Amniotic stem cell (primary cell): ENCODE data around the gene TEX26.

ENCODE experiments used
- DNase-seq: peaks from one replicate; lab custom pipeline; 2025; lab: John Stamatoyannopoulos, UW

Gene TEX26

GRCh38 chr13:31011901-31012654 is 79.6 kb downstream of the TEX26 start:
- DNase-seq: no peak

DNA sequence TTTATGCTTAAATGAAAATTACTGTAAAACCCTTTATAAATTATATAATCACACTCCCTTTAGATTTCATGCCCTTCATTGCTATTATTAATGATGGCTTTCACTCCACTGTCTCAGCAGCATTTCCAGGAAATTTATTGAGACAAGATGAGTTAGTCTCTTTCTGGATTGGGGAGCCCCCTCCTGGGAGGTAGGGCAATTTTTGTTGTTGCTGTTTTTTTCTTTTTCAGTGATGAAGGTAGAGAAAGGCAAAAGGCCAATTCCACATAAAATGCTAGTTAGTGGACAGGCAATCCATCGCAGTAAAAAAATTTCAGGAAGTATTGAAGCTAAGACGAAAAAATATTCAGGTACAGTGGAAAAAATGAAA is 80.2 kb downstream of the TEX26 start:
- DNase-seq: no peak

DNA sequence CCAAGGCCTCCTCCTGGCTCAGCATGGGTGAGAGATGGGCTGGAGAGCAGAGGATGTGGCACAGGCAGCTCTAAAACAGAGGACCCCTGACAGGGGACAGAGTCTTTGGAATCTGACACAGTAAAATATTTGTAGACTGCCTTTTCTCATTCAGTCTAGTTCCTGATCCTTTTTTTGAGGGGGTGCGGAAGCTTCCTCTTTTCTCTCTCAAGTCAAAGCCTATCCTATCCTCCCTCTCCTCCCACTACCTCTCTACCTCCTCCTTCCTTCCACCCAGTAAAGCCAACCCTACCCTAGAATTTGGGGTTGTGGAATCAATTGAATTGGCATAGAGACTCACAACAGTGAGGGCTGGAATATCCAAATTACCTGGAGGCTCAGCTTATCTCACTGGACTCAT is 82.0 kb downstream of the TEX26 start:
- DNase-seq: no peak

DNA sequence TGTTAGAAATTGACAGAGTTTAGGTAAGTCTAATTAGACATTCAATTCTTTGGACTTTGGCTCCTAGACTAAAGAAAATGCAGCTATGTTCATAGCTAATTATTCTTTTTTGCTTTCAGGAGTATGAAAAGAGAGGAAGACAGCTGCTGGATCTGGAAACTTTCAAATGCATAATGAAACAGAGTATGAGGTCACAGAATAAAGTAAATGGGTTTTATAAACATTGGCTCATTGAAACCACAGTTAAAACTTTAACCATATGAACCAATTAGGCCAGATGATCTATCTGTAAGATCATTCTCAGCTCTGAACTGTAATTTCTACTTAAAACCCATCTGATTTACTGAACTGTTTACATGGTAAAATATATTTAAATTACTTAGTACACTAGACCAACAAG is 82.7 kb downstream of the TEX26 start:
- DNase-seq: no peak

DNA sequence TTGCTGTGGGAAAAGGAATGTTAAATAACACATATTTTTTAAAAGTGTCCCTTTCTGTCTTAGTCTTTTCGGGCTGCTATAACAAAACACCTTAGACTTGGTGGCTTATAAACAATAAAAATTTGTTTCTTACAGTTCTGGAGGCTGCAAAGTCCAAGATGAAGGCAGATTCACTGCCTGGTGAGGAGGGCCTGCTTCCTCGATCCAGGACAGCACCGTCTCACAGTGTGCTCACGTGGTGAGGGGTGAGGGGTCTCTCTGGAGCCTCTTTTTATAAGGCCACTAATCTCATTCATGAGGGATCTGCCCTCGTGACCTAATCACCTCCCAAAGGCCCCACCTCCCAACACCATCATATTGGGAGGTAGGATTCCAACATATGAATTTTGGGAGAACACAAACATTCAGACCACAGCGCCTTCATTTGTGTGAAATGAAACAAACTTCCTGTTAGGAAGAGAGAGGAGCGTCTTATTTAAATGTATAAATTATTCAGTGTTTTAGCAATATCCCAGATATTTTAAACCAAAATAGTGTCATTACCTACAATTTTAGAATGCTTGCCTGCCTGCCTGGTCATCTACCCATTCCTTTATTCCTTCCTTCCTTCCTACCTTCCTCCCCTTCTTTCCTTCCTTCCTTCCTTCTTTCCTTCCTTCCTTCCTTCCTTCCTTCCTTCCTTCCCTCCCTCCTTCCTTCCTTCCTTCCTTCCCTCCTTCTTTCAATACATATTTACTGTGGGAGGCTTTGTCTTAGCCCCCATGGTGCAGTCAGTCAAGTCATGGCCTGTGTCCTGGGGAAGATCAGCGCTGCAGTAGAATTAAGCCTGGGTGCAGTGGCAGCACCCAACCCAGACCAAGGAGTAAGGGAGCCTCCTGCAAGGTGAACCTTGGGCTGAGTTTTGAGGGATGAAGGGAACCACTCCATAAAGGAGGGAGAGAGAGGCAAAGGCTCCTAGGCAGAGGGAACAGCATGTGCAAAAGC is 84.2 kb downstream of the TEX26 start:
- no peak for DNase-seq

- DNase-seq: no peak
Measured at GRCh38 chr13:31018511-31018910, 86.1 kb downstream of the TEX26 start.

DNA sequence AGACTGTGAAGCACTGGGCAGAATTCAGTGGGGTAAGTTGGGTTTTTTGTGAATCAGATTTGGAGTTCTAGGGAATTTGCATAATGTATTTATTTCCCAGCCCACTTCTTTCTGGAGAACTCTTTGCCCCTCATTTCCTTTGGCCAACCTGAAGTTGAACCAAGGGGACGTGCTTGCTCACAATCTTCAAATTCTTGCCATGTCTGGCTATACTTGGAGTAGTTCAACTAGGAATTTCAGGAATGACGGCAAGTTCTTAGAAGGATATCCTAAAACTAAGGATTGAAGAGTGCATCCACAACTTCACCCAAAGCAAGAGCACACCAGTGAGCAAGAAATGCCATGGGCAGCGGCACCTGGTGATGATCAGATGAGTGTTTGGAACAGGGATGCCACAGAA is 88.5 kb downstream of the TEX26 start:
- DNase-seq: no peak

DNA sequence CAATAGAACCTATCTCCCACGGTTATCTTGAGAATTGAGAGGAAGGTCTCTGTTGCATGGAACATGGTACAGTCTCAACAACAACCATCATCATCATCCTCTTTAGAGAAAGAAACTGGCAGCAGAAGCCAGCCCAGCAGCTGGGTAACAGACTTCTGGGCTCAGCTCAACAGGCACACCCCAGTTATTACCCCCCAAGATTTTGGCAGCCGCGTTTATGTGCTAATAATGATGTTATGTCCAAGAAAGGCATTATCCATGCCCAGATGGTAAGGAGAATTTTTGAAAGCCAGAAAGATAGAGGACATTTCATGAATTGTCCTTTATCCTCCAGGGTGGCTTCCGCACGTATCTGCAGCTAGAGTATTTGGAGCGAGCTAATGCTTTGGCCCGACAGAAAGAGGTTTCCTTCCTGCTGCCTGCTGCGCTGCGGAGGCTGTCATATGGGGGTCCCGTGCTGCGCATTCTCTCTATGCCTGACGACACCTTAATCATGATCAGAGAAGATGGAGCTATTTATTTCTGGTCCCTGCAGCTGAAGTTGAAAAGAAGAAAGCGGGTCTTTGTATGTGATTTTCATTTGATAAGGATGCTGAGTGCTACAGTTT is 89.9 kb downstream of the TEX26 start:
- DNase-seq: no peak

GRCh38 chr13:31022928-31023530 is 90.6 kb downstream of the TEX26 start:
- DNase-seq: no peak
